ENCODE results near the gene LAMC1. TPM values are rescaled to one million over a fixed set of nuclear protein-coding genes. Genes with fewer than 3 reads are reported as not detected.
"Not testable (repeated sequence)": the region's sequence is repeated elsewhere in the genome, so short reads cannot be mapped to it uniquely, and the experiment has no call there.

Gene LAMC1
- total RNA-seq, 1 experiment from 2014 or later = 383 TPM

- DNase-seq (ENCODE audit: low read depth) = no peak
Measured at GRCh38 chr1:183147735-183148134, 124.5 kb downstream of the LAMC1 start.

DNA sequence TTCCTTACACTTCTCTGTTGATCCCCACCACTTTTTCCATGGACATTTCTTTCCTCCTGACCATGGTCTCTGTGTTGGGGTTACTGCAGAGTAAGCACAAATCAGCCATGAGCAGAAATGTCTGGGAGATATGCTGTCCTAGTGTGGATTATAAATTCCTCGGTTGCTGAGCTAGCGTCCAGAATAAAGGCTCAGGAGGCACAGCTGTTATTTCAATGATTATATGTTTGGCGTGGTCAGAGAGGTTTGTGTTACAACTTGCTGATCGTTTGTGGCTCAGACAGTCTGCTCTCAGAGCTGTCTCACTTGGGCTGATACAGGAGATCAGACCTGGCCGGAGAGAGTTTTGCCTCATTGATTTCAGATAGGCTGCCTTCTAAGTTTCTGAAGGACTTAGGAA, 125.4 kb downstream of the LAMC1 start:
- peak; percentile 87 for DNase-seq (ENCODE audit: low read depth)

- no peak for DNase-seq (ENCODE audit: low read depth)
Measured at GRCh38 chr1:183149273-183149672, 126.1 kb downstream of the LAMC1 start.

DNA sequence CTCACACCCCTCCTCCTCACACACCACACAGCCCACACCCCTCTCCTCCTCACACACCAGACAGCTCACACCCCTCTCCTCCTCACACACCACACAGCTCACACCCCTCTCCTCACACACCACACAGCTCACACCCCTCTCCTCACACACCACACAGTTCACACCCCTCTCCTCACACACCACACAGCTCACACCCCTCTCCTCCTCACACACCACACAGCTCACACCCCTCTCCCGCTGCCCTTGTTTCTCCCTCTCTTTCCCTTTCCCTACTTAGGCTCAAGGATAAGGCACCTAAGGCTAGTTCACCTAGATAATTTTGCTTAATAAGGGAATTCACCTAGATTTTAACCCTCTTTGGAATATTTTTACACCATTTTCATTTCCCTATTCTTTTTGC, 126.8 kb downstream of the LAMC1 start:
- not testable (repeated sequence) for DNase-seq (ENCODE audit: low read depth)

DNA sequence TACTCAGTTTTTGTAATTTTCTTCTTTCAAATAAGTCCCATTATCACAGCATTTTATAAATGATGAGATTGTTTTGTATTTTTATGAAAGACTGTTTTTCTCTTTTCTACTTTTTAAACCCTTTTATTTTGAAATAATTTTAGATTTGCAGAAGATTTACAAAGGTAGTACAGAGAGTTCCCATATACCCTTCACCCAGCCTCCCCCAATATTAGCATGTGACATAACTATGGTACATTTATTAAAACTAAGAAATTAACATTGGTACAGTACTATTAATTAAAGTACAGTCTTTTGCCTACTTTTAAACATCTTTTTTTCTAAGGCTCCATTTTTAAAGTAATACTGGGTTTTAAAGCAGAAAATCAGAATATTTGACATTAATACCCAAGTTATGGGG, 127.2 kb downstream of the LAMC1 start:
- no peak for DNase-seq (ENCODE audit: low read depth)

GRCh38 chr1:183152180-183152579, 129.0 kb downstream of the LAMC1 start:
- no peak for DNase-seq (ENCODE audit: low read depth)

- peak; percentile 36 for DNase-seq (ENCODE audit: low read depth)
Measured at GRCh38 chr1:183155939-183156338, 132.7 kb downstream of the LAMC1 start.

DNA sequence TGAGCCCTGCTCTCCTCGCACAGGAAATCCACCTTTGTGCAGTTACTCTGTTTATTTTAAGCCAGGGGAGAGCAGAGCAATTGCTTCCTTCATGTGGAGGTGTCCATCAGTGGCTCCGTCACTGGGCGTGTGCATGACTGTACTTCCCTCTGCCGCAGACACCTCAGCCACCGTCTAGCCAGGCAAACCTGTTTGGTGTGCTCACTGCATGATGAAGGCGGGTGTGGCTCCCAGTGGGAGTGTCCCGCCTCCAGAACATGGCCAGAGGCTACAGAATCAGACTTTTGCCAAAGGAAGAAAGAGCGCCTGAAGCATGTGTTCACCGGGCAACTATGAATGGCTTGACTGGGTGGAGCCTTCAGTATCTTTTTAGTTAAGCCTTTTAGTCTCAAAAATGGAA, 136.7 kb downstream of the LAMC1 start:
- DNase-seq (ENCODE audit: low read depth) = peak; percentile 29

DNA sequence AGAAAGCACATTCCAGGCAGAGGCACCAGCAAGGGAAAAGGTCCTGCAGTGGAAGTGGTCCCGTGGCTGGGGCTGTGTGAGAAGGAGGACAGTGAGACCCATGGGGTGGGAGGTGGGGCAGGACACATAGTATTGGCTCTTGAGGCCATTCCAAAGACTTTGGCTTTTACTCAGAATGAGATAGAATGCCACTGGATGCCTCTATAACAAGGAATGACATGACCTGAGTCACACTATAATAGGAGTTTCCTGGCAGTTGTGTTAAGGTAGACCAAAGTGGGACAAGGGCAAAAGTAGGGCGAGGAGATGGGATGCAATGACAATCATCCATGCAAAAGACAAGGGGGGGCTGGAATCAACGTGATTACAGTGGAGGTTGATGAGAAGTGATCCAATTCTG, 138.2 kb downstream of the LAMC1 start:
- no peak for DNase-seq (ENCODE audit: low read depth)

DNA sequence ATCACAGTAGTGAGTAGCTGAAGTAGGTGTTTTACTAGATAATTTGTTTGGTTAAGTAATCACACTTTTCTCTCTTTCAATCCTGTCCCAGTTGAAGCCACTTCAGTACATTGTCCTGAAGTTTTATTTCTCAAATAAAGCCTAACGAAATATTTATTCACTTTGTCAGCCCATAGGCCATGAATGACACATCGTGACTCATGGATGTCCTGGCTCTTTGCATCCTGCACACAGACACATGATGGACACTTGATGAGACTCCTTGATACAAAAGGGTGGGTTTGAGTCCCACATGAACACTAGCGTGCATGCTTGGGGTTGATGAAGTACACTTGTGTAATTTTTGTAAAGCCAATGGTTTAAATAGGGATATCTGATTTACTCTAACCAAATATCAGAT, 140.1 kb downstream of the LAMC1 start:
- peak; percentile 99 for DNase-seq (ENCODE audit: low read depth)

DNA sequence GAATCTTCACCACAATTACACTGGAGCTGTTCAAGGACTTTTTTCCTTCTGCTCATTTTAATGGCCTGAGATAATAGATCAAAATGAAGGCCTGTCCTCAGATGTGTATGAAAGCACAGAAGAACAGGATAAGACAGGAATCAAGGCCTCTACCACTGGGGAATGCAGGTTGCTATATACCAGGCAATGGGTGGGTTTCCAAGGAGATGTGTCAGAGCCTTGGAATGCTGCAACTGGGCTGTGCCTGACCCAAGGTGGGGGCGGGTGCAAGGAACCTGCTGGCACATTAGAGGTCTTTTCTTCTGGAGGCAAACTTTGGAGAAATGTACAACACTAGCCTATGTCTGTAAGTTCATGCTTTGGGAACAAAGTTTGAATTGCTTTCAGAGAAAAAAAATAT, 141.1 kb downstream of the LAMC1 start:
- peak; percentile 81 for DNase-seq (ENCODE audit: low read depth)

- DNase-seq (ENCODE audit: low read depth) = peak; percentile 35
Measured at GRCh38 chr1:183164963-183165362, 141.7 kb downstream of the LAMC1 start.

- no peak for DNase-seq (ENCODE audit: low read depth)
Measured at GRCh38 chr1:183165456-183165855, 142.2 kb downstream of the LAMC1 start.

DNA sequence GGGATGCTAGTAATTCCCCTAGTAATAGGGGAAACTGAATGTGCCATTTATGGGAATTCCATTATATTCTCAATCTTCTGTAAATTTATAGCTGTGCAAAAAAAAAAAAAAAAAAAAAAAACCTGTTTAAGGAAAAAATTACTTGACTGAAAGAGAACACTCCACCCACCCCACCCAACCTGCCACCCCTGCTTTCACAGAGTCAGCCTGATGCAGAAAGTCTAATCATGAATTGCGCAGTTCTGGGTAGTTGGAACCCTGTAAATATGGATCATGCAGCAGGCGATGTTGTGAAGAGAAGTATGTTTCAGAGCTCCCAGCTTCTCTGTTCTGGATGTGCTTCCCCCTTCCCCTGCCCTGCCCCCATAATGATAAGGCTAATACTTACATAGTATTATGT, 143.2 kb downstream of the LAMC1 start:
- no peak for DNase-seq (ENCODE audit: low read depth)

- DNase-seq (ENCODE audit: low read depth) = no peak
Measured at GRCh38 chr1:183167676-183168075, 144.5 kb downstream of the LAMC1 start.

DNA sequence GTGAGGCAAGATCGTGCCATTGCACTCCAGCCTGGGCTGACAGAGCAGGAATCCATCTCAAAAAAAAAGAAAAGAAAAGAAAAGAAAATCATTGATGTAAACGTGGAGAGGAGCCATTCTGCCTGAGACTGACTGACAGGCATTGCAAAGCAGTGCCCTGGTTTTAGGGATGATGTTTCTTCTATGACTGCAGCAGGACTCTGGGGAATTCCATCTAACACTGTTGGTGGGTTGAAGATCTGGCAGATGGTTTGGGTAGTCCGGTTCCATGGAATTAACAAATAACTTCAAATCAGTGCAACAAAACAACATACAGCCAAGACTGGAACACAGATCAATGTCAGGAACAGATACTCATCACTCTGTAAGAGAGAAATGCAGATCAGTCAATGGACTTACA, 145.1 kb downstream of the LAMC1 start:
- DNase-seq (ENCODE audit: low read depth) = peak; percentile 50

GRCh38 chr1:183173828-183174227, 150.6 kb downstream of the LAMC1 start:
- DNase-seq (ENCODE audit: low read depth) = no peak

DNA sequence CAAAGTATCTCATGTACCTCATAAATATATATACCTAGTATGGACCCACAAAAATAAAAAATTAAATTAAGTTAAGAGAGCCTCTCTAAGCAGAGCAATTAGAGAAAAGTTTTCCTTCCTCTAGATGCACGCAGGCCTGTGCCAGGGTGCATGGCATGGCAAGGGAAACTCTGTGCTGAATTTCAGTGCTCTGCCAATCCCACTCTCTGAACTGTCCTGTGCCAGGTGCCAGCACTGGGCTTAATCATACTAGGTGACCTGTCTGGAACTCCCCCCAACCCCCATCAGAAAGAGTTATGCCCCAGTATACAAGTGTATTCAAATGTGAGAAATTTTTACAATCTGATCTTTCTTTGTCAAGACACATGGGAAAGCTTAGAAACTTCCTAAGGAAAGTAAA, 152.4 kb downstream of the LAMC1 start:
- DNase-seq (ENCODE audit: low read depth) = no peak

- DNase-seq (ENCODE audit: low read depth) = peak; percentile 43
Measured at GRCh38 chr1:183178545-183178944, 155.3 kb downstream of the LAMC1 start.

- DNase-seq (ENCODE audit: low read depth) = no peak
Measured at GRCh38 chr1:183179033-183179432, 155.8 kb downstream of the LAMC1 start.

DNA sequence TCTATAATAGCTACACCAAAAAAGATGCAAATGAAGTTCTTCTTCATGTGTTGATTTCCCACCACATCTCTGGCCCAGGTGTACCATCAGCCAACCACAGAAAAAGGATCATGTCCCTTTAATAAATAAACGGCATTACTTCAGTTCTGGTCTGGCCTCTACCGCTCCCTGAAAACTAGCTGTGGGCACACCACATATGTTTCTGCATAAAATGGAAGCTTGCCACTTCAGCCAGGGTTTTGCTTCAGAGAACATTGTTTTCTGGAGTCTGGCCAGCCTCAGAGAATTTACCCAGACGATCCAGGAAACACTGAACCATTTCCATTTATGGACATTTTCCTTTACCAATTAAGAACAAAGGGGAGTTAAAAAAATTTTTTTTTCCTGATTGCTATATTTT, 157.0 kb downstream of the LAMC1 start:
- DNase-seq (ENCODE audit: low read depth) = peak; percentile 91

GRCh38 chr1:183180634-183181056, 157.4 kb downstream of the LAMC1 start:
- DNase-seq (ENCODE audit: low read depth) = peak; percentile 90

DNA sequence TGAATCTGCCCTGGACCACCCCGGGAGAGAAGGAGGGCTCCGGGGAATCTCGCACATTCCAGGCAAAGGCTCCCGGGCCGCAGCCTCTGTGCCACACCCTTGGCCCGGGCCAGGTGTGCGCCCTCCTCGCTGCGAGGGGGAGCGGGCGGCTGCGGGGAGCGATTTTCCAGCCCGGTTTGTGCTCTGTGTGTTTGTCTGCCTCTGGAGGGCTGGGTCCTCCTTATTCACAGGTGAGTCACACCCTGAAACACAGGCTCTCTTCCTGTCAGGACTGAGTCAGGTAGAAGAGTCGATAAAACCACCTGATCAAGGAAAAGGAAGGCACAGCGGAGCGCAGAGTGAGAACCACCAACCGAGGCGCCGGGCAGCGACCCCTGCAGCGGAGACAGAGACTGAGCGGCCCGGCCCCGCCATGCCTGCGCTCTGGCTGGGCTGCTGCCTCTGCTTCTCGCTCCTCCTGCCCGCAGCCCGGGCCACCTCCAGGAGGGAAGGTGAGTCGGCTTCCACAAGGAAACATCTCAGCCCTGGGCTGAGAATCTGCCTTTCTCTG, 162.8 kb downstream of the LAMC1 start, which contains the start of gene LAMC2:
Gene LAMC2 (plus strand): TSS at position 324 of the 550 bp plus-strand sequence. CDS start 89 bp downstream, at position 413.
- no peak for DNase-seq (ENCODE audit: low read depth)

DNA sequence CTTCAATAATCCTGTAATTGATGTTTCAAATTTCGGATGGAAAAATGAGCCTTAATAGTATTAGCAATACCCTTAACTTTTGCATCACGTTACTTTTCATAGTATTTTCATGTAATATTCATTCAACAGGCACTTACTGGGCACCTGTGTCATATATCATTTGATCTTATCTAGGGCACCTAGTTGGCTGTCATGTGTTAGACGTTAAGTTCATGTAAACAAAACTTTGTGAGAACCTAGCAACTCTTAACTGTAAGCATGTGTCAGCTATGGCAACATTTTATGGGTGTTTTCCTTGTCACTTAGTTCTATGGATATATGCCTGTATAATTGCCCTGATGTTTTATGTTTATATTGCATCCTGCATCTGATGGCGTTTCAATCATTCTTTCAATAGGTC, 163.6 kb downstream of the LAMC1 start:
- DNase-seq (ENCODE audit: low read depth) = no peak
